Tibial nerve (tissue), 3 donors: ENCODE results near the gene TENM4.

ENCODE experiments used
- CTCF ChIP-seq, 5 experiments: fragments of 200-600 bp in 3 of 5; fragments of 450-650 bp in 2 of 5; sonication (generic) in 3 of 5; IDR thresholded peaks; one replicate each; pipeline ENCODE4 v1.5.1; 2016 to 2019; ENCODE audit warnings: antibody characterized with exemption in 5 of 5, mild to moderate bottlenecking in 3 of 5, moderate library complexity in 2 of 5
- POLR2A ChIP-seq, 2 donors: fragments of 450-650 bp; IDR thresholded peaks; one replicate each; pipeline ENCODE4 v1.6.1; 2017; ENCODE audit warnings: antibody characterized with exemption in 2 of 2, mild to moderate bottlenecking in 2 of 2, moderate library complexity in 2 of 2

- no peak for TF ChIP-seq POLR2A (IDR thresholded peaks at IDR 0.05)
- TF ChIP-seq CTCF (IDR thresholded peaks at IDR 0.05): peak; percentile 53 to 73 (median 64)
These were observed 794.2 kb downstream of the TENM4 start for GRCh38 chr11:78646564-78647185.
